ENCODE data around the gene WDR48. TPM values are rescaled to one million over a fixed set of nuclear protein-coding genes. Genes with fewer than 3 reads are reported as not detected.

The WDR48 gene
- total RNA-seq, 3 donors from 2014 or later, result 32.8 to 48.9 (median 33.8) TPM

- Histone ChIP-seq H3K27ac (no peak overlapping the region), H3K4me1 (peaks cover 2 to 13% of the 10 kb centered on the region in 2 donors), H3K36me3 (no peaks in the 10 kb centered on the region), H3K9me3 (no peaks in the 10 kb centered on the region), H3K27me3 (no peaks in the 10 kb centered on the region), H3K4me3 (no peak overlapping the region)
- TF ChIP-seq POLR2A (IDR thresholded peaks at IDR 0.05) (no peak), CTCF (IDR thresholded peaks at IDR 0.05) (no peak), POLR2AphosphoS5 (IDR thresholded peaks at IDR 0.05) (no peak)
- intact Hi-C loops (cut with DNase I; ENCODE audit: low total_unique reads), result no loop called here
- no peak for DNase-seq (ENCODE audit: low spot score in 2 of 2)
These were observed 58.3 kb downstream of the WDR48 start for GRCh38 chr3:39110041-39110639.

GRCh38 chr3:39112113-39112512 lies 60.3 kb downstream of the WDR48 start:
- H3K27ac ChIP-seq, result no peak overlapping the region
- no peaks in the 10 kb centered on the region for H3K27me3 ChIP-seq
- intact Hi-C loops (cut with DNase I; ENCODE audit: low total_unique reads), result no loop called here
- H3K4me3 ChIP-seq, result no peak overlapping the region
- no peaks in the 10 kb centered on the region for H3K9me3 ChIP-seq
- peaks cover 0 to 5% of the 10 kb centered on the region in 2 donors for H3K4me1 ChIP-seq
- no peak for DNase-seq (ENCODE audit: low spot score in 2 of 2)
- H3K36me3 ChIP-seq, result no peaks in the 10 kb centered on the region
- no peak for TF ChIP-seq POLR2A (IDR thresholded peaks at IDR 0.05)
- TF ChIP-seq CTCF (IDR thresholded peaks at IDR 0.05), result no peak
- no peak for TF ChIP-seq POLR2AphosphoS5 (IDR thresholded peaks at IDR 0.05)

- intact Hi-C loops (cut with DNase I; ENCODE audit: low total_unique reads), result no loop called here
- no peak for DNase-seq (ENCODE audit: low spot score in 2 of 2)
These were observed 60.7 kb downstream of the WDR48 start for GRCh38 chr3:39112535-39112934.

GRCh38 chr3:39113291-39113690 lies 61.5 kb downstream of the WDR48 start:
- TF ChIP-seq POLR2AphosphoS5 (IDR thresholded peaks at IDR 0.05) (no peak), POLR2A (IDR thresholded peaks at IDR 0.05) (no peak), CTCF (IDR thresholded peaks at IDR 0.05) (no peak)
- no peak overlapping the region for H3K4me3 ChIP-seq
- H3K9me3 ChIP-seq, result no peaks in the 10 kb centered on the region
- no peaks in the 10 kb centered on the region for H3K27me3 ChIP-seq
- H3K4me1 ChIP-seq, result peaks cover 0 to 1% of the 10 kb centered on the region in 2 donors
- intact Hi-C loops (cut with DNase I; ENCODE audit: low total_unique reads), result no loop called here
- DNase-seq (ENCODE audit: low spot score in 2 of 2), result no peak
- no peak overlapping the region for H3K27ac ChIP-seq
- H3K36me3 ChIP-seq, result no peaks in the 10 kb centered on the region

More at GRCh38 chr3:39112535-39112934, 60.7 kb downstream of the WDR48 start:
- Histone ChIP-seq H3K27me3 (no peaks in the 10 kb centered on the region), H3K9me3 (no peaks in the 10 kb centered on the region), H3K4me3 (no peak overlapping the region), H3K36me3 (no peaks in the 10 kb centered on the region), H3K27ac (no peak overlapping the region), H3K4me1 (peaks cover 0 to 5% of the 10 kb centered on the region in 2 donors)
- no peak for TF ChIP-seq CTCF (IDR thresholded peaks at IDR 0.05)
- TF ChIP-seq POLR2A (IDR thresholded peaks at IDR 0.05), result no peak

- Histone ChIP-seq H3K27me3 (no peaks in the 10 kb centered on the region), H3K4me1 (no peaks in the 10 kb centered on the region), H3K27ac (no peak overlapping the region), H3K9me3 (no peaks in the 10 kb centered on the region), H3K36me3 (no peaks in the 10 kb centered on the region), H3K4me3 (no peak overlapping the region)
- no peak for TF ChIP-seq CTCF (IDR thresholded peaks at IDR 0.05)
- TF ChIP-seq POLR2A (IDR thresholded peaks at IDR 0.05), result no peak
- TF ChIP-seq POLR2AphosphoS5 (IDR thresholded peaks at IDR 0.05), result no peak
- intact Hi-C loops (cut with DNase I; ENCODE audit: low total_unique reads), result no loop called here
- DNase-seq (ENCODE audit: low spot score in 2 of 2), result no peak
These were observed 62.6 kb downstream of the WDR48 start for GRCh38 chr3:39114456-39114855.
